Measurements from ENCODE around the gene SHMT2. TPM values are rescaled to one million over a fixed set of nuclear protein-coding genes. Genes with fewer than 3 reads are reported as not detected.

SHMT2 gene
- total and polyA plus RNA-seq, 8 donors, result 20.0 to 183 (median 55.5) TPM

DNA sequence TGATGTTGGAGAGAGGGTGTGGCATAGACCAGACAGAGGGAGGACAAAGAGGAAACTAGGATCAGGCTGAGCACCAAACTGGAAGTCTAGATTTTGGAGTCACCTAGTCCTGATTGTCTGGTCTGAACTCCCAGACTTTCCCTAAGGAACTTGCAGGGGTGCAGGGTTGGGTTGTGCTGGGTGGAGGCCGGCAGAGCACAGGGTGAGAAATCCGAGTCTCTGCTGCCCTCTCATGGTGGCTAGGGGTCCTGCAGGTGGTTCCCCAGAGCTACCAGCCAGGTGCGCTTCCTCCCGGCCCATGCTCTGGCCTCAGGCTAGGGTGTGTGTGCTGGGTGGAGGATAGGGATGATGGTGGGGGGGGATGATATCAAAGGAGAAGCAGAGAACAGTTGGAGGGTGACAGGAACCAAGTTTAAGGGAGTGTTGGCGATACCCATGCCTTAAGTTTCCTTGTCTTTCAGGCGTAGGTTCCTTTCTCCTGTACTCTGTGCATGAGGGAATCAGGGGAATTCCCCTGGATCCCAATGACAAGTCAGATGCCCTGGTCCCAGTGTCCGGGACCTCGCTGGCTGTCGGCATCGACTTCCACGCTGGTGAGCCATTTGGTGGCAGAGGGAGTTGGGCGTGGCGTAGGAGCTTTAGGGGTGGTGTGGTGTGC is 46.5 kb upstream of the SHMT2 start:
- Histone ChIP-seq H3K9me3 (no peaks in the 10 kb centered on the region), H3K4me3 (no peak overlapping the region), H3K4me1 (no peaks in the 10 kb centered on the region), H3K36me3 (no peaks in the 10 kb centered on the region), H3K27me3 (no peaks in the 10 kb centered on the region), H3K27ac (no peak overlapping the region)
- intact Hi-C loops (cut with DNase I), result loop anchor here in 1 of 3 donors (5.0 kb wide), 1 partner anchor 61 kb away; no protein-coding TSS in a partner anchor
- TF ChIP-seq, protein P1, sequence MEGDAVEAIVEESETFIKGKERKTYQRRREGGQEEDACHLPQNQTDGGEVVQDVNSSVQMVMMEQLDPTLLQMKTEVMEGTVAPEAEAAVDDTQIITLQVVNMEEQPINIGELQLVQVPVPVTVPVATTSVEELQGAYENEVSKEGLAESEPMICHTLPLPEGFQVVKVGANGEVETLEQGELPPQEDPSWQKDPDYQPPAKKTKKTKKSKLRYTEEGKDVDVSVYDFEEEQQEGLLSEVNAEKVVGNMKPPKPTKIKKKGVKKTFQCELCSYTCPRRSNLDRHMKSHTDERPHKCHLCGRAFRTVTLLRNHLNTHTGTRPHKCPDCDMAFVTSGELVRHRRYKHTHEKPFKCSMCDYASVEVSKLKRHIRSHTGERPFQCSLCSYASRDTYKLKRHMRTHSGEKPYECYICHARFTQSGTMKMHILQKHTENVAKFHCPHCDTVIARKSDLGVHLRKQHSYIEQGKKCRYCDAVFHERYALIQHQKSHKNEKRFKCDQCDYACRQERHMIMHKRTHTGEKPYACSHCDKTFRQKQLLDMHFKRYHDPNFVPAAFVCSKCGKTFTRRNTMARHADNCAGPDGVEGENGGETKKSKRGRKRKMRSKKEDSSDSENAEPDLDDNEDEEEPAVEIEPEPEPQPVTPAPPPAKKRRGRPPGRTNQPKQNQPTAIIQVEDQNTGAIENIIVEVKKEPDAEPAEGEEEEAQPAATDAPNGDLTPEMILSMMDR (IDR thresholded peaks at IDR 0.05), result peak; percentile 76 to 89 (median 80)
- ATAC-seq (peak; percentile 93 to 98 (median 97)), DNase-seq (peak; percentile 68 to 91 (median 86)), FAIRE-seq (no peak)
- WGBS, 2 donors, result 33 to 44% methylated on average over 13 of the region's 13 CpGs

- Histone ChIP-seq H3K27ac (no peak overlapping the region), H3K4me1 (no peaks in the 10 kb centered on the region), H3K4me3 (no peak overlapping the region), H3K27me3 (no peaks in the 10 kb centered on the region), H3K36me3 (no peaks in the 10 kb centered on the region), H3K9me3 (no peaks in the 10 kb centered on the region)
- WGBS, 2 donors, result 88 to 92% methylated on average over 22 of the region's 22 CpGs
- FAIRE-seq (no peak), DNase-seq (peak in 1 of 6 donors; percentile 71), ATAC-seq (no peak)
- TF ChIP-seq, protein P1 (IDR thresholded peaks at IDR 0.05), result no peak
- intact Hi-C loops (cut with DNase I), result loop anchor here in 1 of 3 donors (5.0 kb wide), 1 partner anchor 62 kb away; no protein-coding TSS in a partner anchor
These were observed 45.4 kb upstream of the SHMT2 start for GRCh38 chr12:57183939-57184725.

- Histone ChIP-seq H3K4me1 (no peaks in the 10 kb centered on the region), H3K27ac (no peak overlapping the region), H3K4me3 (no peak overlapping the region), H3K9me3 (no peaks in the 10 kb centered on the region), H3K36me3 (no peaks in the 10 kb centered on the region), H3K27me3 (no peaks in the 10 kb centered on the region)
- 88 to 90% methylated on average over 25 of the region's 25 CpGs for WGBS, 2 donors
- intact Hi-C loops (cut with DNase I), result no loop called here
- TF ChIP-seq, protein P1 (IDR thresholded peaks at IDR 0.05), result no peak
- no peak for ATAC-seq
- DNase-seq, result peak in 1 of 6 donors; percentile 44
- FAIRE-seq, result no peak
These were observed 44.1 kb upstream of the SHMT2 start for GRCh38 chr12:57185403-57185802.

- no peak for ATAC-seq
- Histone ChIP-seq H3K4me1 (no peaks in the 10 kb centered on the region), H3K36me3 (no peaks in the 10 kb centered on the region), H3K9me3 (no peaks in the 10 kb centered on the region), H3K27ac (no peak overlapping the region), H3K4me3 (no peak overlapping the region), H3K27me3 (no peaks in the 10 kb centered on the region)
- intact Hi-C loops (cut with DNase I), result no loop called here
- no peak for FAIRE-seq
- TF ChIP-seq, protein P1 (IDR thresholded peaks at IDR 0.05), result no peak
- no peak for DNase-seq
- 83 to 86% methylated on average over 12 of the region's 12 CpGs for WGBS, 2 donors
These were observed 43.5 kb upstream of the SHMT2 start for GRCh38 chr12:57185906-57186508.
